Measurements from ENCODE around the gene ZSWIM1. TPM values are rescaled to one million over a fixed set of nuclear protein-coding genes. Genes with fewer than 3 reads are reported as not detected.
A peak's percentile ranks its signal among the peaks of the same experiment; 100 is the strongest.

ZSWIM1 gene
- total RNA-seq, 1 donor from 2014 or later, result 15.1 TPM

DNA sequence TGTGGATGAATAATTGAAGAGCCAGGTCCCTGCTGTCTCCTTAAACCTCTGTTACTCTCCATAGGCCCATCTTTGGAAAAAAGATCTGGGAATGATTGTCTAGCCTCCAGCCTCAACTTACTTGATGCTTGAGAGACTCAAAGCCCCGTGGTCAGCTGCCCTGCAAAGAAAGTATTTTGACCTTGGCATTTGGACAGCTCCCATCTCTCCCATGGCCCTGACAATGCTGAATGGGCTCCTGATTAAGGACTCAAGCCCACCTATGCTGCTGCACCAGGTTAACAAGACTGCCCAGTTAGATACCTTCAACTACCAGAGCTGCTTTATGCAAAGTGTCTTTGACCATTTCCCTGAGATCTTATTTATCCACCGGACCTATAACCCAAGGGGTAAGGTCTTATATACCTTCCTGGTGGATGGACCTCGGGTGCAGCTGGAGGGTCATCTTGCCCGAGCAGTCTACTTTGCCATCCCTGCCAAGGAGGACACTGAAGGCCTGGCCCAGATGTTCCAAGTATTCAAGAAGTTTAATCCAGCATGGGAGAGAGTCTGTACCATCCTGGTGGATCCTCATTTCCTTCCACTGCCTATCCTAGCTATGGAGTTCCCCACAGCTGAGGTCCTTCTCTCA lies 1.6 kb downstream of the ZSWIM1 start:
- Mint-ChIP-seq H3K27ac (peak overlapping the region; percentile 43), H3K4me1 (ENCODE audit: low read depth) (peaks cover 12% of the 10 kb centered on the region), H3K27me3 (no peaks in the 10 kb centered on the region), H3K36me3 (ENCODE audit: insufficient read depth) (peaks cover 7% of the 10 kb centered on the region), H3K9me3 (ENCODE audit: low read depth) (no peaks in the 10 kb centered on the region), H3K4me3 (ENCODE audit: low read depth) (peak overlapping the region; percentile 69)
- DNase-seq (ENCODE audit: low spot score, unreplicated experiment), result no peak
- TF ChIP-seq, protein P1, sequence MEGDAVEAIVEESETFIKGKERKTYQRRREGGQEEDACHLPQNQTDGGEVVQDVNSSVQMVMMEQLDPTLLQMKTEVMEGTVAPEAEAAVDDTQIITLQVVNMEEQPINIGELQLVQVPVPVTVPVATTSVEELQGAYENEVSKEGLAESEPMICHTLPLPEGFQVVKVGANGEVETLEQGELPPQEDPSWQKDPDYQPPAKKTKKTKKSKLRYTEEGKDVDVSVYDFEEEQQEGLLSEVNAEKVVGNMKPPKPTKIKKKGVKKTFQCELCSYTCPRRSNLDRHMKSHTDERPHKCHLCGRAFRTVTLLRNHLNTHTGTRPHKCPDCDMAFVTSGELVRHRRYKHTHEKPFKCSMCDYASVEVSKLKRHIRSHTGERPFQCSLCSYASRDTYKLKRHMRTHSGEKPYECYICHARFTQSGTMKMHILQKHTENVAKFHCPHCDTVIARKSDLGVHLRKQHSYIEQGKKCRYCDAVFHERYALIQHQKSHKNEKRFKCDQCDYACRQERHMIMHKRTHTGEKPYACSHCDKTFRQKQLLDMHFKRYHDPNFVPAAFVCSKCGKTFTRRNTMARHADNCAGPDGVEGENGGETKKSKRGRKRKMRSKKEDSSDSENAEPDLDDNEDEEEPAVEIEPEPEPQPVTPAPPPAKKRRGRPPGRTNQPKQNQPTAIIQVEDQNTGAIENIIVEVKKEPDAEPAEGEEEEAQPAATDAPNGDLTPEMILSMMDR (IDR thresholded peaks at IDR 0.05; ENCODE audit: unreplicated experiment), result no peak

DNA sequence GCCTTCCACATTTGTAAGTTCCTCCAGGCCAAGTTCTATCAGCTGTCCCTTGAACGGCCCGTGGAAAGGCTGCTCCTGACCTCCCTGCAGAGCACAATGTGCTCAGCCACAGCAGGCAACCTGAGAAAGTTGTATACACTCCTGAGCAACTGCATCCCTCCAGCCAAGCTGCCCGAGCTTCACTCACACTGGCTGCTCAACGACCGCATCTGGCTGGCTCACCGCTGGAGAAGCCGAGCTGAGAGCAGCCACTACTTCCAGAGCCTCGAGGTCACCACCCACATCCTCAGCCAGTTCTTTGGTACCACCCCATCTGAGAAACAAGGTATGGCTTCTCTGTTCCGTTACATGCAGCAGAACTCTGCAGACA lies 2.1 kb downstream of the ZSWIM1 start:
- Mint-ChIP-seq H3K4me3 (ENCODE audit: low read depth) (peak overlapping the region; percentile 69), H3K9me3 (ENCODE audit: low read depth) (no peaks in the 10 kb centered on the region), H3K27me3 (no peaks in the 10 kb centered on the region), H3K27ac (no peak overlapping the region), H3K36me3 (ENCODE audit: insufficient read depth) (peaks cover 7% of the 10 kb centered on the region), H3K4me1 (ENCODE audit: low read depth) (peaks cover 12% of the 10 kb centered on the region)
- DNase-seq (ENCODE audit: low spot score, unreplicated experiment), result no peak
- TF ChIP-seq, protein P1 (IDR thresholded peaks at IDR 0.05; ENCODE audit: unreplicated experiment), result no peak

DNA sequence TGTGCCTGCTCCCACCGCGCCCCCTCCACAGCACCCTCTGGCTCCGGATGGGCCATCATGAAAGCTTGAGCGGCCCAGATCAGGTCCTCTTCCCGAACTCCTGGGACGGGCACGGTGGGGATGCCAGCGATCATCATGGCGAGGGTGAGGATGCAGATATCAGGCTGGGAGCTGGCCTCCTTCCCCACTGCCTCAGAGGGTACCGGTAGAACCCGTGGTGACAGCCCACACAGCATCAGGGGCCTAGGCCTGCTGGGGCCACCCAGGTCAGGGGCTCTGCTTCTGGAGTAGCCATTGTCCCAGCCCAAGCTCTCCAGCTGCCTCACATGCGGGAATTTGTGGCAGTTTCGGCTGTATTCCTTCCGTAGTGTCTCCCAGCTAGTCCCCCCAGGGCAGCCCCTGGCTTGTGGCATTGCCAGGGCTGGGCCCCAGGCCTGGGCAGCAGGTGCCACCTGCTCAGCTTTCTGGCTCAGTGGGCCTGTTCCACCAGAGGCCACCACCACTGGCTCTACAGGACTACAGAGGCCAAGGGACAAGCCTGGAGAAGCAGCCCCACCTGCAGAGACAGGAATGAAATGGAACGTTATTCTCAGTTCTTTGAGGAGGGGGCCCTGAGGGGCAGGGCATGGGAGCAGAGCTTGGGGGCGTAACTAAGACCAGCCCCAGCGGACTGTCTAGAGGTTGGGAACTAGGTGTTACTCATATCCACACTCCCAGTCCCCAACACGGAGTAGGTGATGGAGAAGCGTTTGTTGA lies 5.7 kb downstream of the ZSWIM1 start:
- Mint-ChIP-seq H3K36me3 (ENCODE audit: insufficient read depth) (peaks cover 7% of the 10 kb centered on the region), H3K27me3 (no peaks in the 10 kb centered on the region), H3K4me1 (ENCODE audit: low read depth) (peaks cover 7% of the 10 kb centered on the region), H3K27ac (no peak overlapping the region), H3K9me3 (ENCODE audit: low read depth) (no peaks in the 10 kb centered on the region), H3K4me3 (ENCODE audit: low read depth) (no peak overlapping the region)
- no peak for DNase-seq (ENCODE audit: low spot score, unreplicated experiment)
- TF ChIP-seq, protein P1 (IDR thresholded peaks at IDR 0.05; ENCODE audit: unreplicated experiment), result no peak

GRCh38 chr20:45887346-45887715 lies 6.3 kb downstream of the ZSWIM1 start, which contains the start of gene SPATA25:
SPATA25 (minus strand) TSS chr20:45887622; CDS start chr20:45887590, 32 bp downstream.
- Mint-ChIP-seq H3K9me3 (ENCODE audit: low read depth) (no peaks in the 10 kb centered on the region), H3K27ac (no peak within 1 kb of the TSS), H3K36me3 (ENCODE audit: insufficient read depth) (peaks cover 7% of the 10 kb centered on the region), H3K4me1 (ENCODE audit: low read depth) (peaks cover 7% of the 10 kb centered on the region), H3K4me3 (ENCODE audit: low read depth) (no peak within 1 kb of the TSS), H3K27me3 (no peaks in the 10 kb centered on the region)
- TF ChIP-seq, protein P1 (IDR thresholded peaks at IDR 0.05; ENCODE audit: unreplicated experiment), result no peak
- DNase-seq (ENCODE audit: low spot score, unreplicated experiment), result no peak

DNA sequence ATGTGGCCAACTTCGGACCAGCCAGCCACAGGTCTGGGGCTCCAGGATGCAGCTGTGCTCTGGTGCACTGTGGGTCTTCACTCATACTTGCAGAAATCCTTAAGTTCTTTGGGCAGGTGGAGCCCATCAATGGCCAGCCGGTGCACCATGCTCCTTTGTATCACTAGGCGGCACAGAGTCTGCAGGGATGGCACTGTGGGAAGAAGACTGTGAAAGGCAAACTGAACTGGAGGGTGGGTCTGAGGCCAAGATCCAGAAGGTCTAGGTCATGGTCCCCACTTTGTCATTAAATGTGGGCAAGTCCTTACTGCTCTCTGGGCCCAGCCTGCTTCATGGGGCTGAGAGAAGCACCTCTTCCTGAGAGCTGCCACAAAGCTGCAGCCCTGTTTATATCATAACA lies 7.7 kb downstream of the ZSWIM1 start:
- H3K27me3 Mint-ChIP-seq, result no peaks in the 10 kb centered on the region
- H3K9me3 Mint-ChIP-seq (ENCODE audit: low read depth), result no peaks in the 10 kb centered on the region
- H3K4me1 Mint-ChIP-seq (ENCODE audit: low read depth), result peaks cover 8% of the 10 kb centered on the region
- no peak for DNase-seq (ENCODE audit: low spot score, unreplicated experiment)
- H3K27ac Mint-ChIP-seq, result no peak overlapping the region
- TF ChIP-seq, protein P1 (IDR thresholded peaks at IDR 0.05; ENCODE audit: unreplicated experiment), result no peak
- H3K36me3 Mint-ChIP-seq (ENCODE audit: insufficient read depth), result peaks cover 3% of the 10 kb centered on the region
- no peak overlapping the region for H3K4me3 Mint-ChIP-seq (ENCODE audit: low read depth)
